H9 (cell line): ENCODE measurements around the gene PRRT1B. TPM values are rescaled to one million over a fixed set of nuclear protein-coding genes. Genes with fewer than 3 reads are reported as not detected.

Source experiments
- DNase-seq: peaks from one replicate; pipeline ENCODE4 v3.0.0-alpha.2; 2017
- H2AFZ ChIP-seq: one replicate; pipeline ENCODE4 v1.6.1; 2013; ENCODE audit warnings: mild to moderate bottlenecking, low read length, control low read depth, moderate library complexity
- H2AK5ac ChIP-seq: 2 replicates; pipeline ENCODE4 v1.6.1; 2013; ENCODE audit warnings: low read length, control low read depth, mixed read lengths; ENCODE audit not compliant: insufficient read length
- H2BK120ac ChIP-seq: one replicate; pipeline ENCODE4 v1.6.1; 2013; ENCODE audit warnings: low read depth, mild to moderate bottlenecking, low read length, control low read depth, inconsistent platforms; ENCODE audit not compliant: poor library complexity, severe bottlenecking
- H2BK12ac ChIP-seq: 2 replicates; pipeline ENCODE4 v1.6.1; 2013; ENCODE audit warnings: low read length, control low read depth, mixed read lengths, low read depth; ENCODE audit not compliant: insufficient read length
- H2BK15ac ChIP-seq: 2 replicates; pipeline ENCODE4 v1.6.1; 2013; ENCODE audit warnings: low read depth, low read length, control low read depth
- H2BK20ac ChIP-seq: one replicate; pipeline ENCODE4 v1.6.1; 2013; ENCODE audit warnings: low read depth, mild to moderate bottlenecking, low read length, control low read depth, inconsistent platforms; ENCODE audit not compliant: poor library complexity, severe bottlenecking
- H2BK5ac ChIP-seq: 2 replicates; pipeline ENCODE4 v1.6.1; 2013; ENCODE audit warnings: low read length, control low read depth, mixed read lengths; ENCODE audit not compliant: insufficient read length
- H3K14ac ChIP-seq: 2 replicates; pipeline ENCODE4 v1.6.1; 2013; ENCODE audit warnings: low read length, control low read depth; ENCODE audit not compliant: insufficient read depth
- H3K18ac ChIP-seq: 2 replicates; pipeline ENCODE4 v1.6.1; 2013; ENCODE audit warnings: low read depth, mild to moderate bottlenecking, mixed read lengths, low read length, control low read depth; ENCODE audit not compliant: insufficient read length
- H3K23ac ChIP-seq: 2 replicates; pipeline ENCODE4 v1.6.1; 2013; ENCODE audit warnings: low read length, control low read depth, mixed read lengths, low read depth; ENCODE audit not compliant: insufficient read length
- H3K23me2 ChIP-seq: 2 replicates; pipeline ENCODE4 v1.6.1; 2013; ENCODE audit warnings: low read depth, mild to moderate bottlenecking, mixed read lengths, low read length, control low read depth; ENCODE audit not compliant: insufficient read length, poor library complexity, severe bottlenecking
- H3K27ac ChIP-seq: 2 replicates; pipeline ENCODE4 v1.5.1; 2013; ENCODE audit warnings: low read length, control low read depth, mixed read lengths, low read depth; ENCODE audit not compliant: insufficient read length
- H3K27me3 ChIP-seq: 2 replicates; pipeline ENCODE4 v1.6.1; 2013; ENCODE audit warnings: low read length, control low read depth, inconsistent platforms; ENCODE audit not compliant: insufficient read depth
- H3K4ac ChIP-seq: 2 replicates; pipeline ENCODE4 v1.6.1; 2013; ENCODE audit warnings: low read depth, mild to moderate bottlenecking, control low read depth, inconsistent platforms, low read length, moderate library complexity
- H3K4me1 ChIP-seq: 2 replicates; pipeline ENCODE4 v1.6.1; 2013; ENCODE audit warnings: low read length, control low read depth, inconsistent platforms; ENCODE audit not compliant: insufficient read depth
- H3K4me2 ChIP-seq: 2 replicates; pipeline ENCODE4 v1.6.1; 2013; ENCODE audit warnings: low read length, control low read depth, mixed read lengths; ENCODE audit not compliant: insufficient read length, insufficient read depth
- H3K56ac ChIP-seq: 2 replicates; pipeline ENCODE4 v1.6.1; 2013; ENCODE audit warnings: low read depth, mild to moderate bottlenecking, mixed read lengths, low read length, control low read depth; ENCODE audit not compliant: insufficient read length
- H3K79me1 ChIP-seq: 2 replicates; pipeline ENCODE4 v1.6.1; 2013; ENCODE audit warnings: low read depth, mild to moderate bottlenecking, moderate library complexity, low read length, control low read depth, inconsistent platforms; ENCODE audit not compliant: insufficient read depth, poor library complexity, severe bottlenecking
- H3K79me2 ChIP-seq: 2 replicates; pipeline ENCODE4 v1.6.1; 2013; ENCODE audit warnings: low read length, control low read depth, inconsistent platforms; ENCODE audit not compliant: insufficient read depth
- H3K9ac ChIP-seq: 2 replicates; pipeline ENCODE4 v1.6.1; 2013; ENCODE audit warnings: low read length, control low read depth, mixed read lengths; ENCODE audit not compliant: insufficient read length; ENCODE audit errors: extremely low read depth
- H3K9me3 ChIP-seq: one replicate; pipeline ENCODE4 v1.6.1; 2013; ENCODE audit warnings: low read depth, low read length, inconsistent platforms; ENCODE audit not compliant: control insufficient read depth
- H3T11ph ChIP-seq: one replicate; pipeline ENCODE4 v1.6.1; 2013; ENCODE audit warnings: mild to moderate bottlenecking, low read length, control low read depth, inconsistent platforms
- H4K20me1 ChIP-seq: one replicate; pipeline ENCODE4 v1.6.1; 2013; ENCODE audit not compliant: control insufficient read depth, insufficient read length, insufficient read depth
- H4K5ac ChIP-seq: 2 replicates; pipeline ENCODE4 v1.6.1; 2013; ENCODE audit warnings: low read depth, mild to moderate bottlenecking, mixed read lengths, low read length, control low read depth; ENCODE audit not compliant: insufficient read length
- H4K8ac ChIP-seq: replicated peaks from 2 replicates; pipeline ENCODE4 v1.6.1; 2013; ENCODE audit warnings: low read length, control low read depth, mixed read lengths, low read depth; ENCODE audit not compliant: insufficient read length
- H4K91ac ChIP-seq: 2 replicates; pipeline ENCODE4 v1.6.1; 2013; ENCODE audit warnings: low read depth, mild to moderate bottlenecking, moderate library complexity, mixed read lengths, low read length, control low read depth; ENCODE audit not compliant: insufficient read length
- H3K27ac Mint-ChIP-seq, 3 experiments: 2 replicates in 2 of 3; 3 replicates in 1 of 3; pipeline ENCODE4 v1.8.0; 2020 to 2021; ENCODE audit warnings: mixed read lengths in 3 of 3, mild to moderate bottlenecking in 1 of 3, moderate library complexity in 1 of 3
- H3K27me3 Mint-ChIP-seq: 2 replicates; pipeline ENCODE4 v1.8.0; 2021; ENCODE audit warnings: low read depth, mild to moderate bottlenecking, moderate library complexity, mixed read lengths
- H3K36me3 Mint-ChIP-seq, 3 experiments: 2 replicates in 2 of 3; 3 replicates in 1 of 3; pipeline ENCODE4 v1.8.0; 2020 to 2021; ENCODE audit warnings: low read depth in 3 of 3, mixed read lengths in 3 of 3; ENCODE audit not compliant: insufficient read depth in 1 of 3
- H3K4me1 Mint-ChIP-seq, 2 experiments: 2 replicates each; pipeline ENCODE4 v1.8.0; 2020; ENCODE audit warnings: mixed read lengths in 2 of 2
- H3K4me3 Mint-ChIP-seq, 2 experiments: 2 replicates in 1 of 2; 3 replicates in 1 of 2; pipeline ENCODE4 v1.8.0; 2020 to 2021; ENCODE audit warnings: mild to moderate bottlenecking in 2 of 2, mixed read lengths in 2 of 2, moderate library complexity in 1 of 2
- H3K9me3 Mint-ChIP-seq, 2 experiments: 2 replicates in 1 of 2; 3 replicates in 1 of 2; pipeline ENCODE4 v1.8.0; 2020; ENCODE audit warnings: mild to moderate bottlenecking in 2 of 2, mixed read lengths in 2 of 2, moderate library complexity in 1 of 2
- WGBS: extraction: QIAGEN DNeasy Blood & Tissue Kit; methylation state at CpG from one replicate; pipeline ENCODE4 v1.1.7; 2013; ENCODE audit warnings: missing lambda C conversion rate, low lambda C conversion rate, mixed read lengths; ENCODE audit not compliant: insufficient read length; ENCODE audit errors: extremely low coverage; 5-methylcytosine and 5-hydroxymethylcytosine counted together
- total RNA-seq: library from RNA; stranded (reverse); gene quantifications from 2 replicates; pipeline ENCODE4 v1.2.1, GENCODE V29; 2021
- TF ChIP-seq, protein P1 (sequence below): fragments of 200-600 bp; sonication (generic); conservative IDR thresholded peaks from 3 replicates; pipeline ENCODE4 v1.8.0; 2021; ENCODE audit warnings: antibody characterized with exemption, mild to moderate bottlenecking

Gene PRRT1B
- total RNA-seq, 1 experiment from 2014 or later, result 1.0 TPM

DNA sequence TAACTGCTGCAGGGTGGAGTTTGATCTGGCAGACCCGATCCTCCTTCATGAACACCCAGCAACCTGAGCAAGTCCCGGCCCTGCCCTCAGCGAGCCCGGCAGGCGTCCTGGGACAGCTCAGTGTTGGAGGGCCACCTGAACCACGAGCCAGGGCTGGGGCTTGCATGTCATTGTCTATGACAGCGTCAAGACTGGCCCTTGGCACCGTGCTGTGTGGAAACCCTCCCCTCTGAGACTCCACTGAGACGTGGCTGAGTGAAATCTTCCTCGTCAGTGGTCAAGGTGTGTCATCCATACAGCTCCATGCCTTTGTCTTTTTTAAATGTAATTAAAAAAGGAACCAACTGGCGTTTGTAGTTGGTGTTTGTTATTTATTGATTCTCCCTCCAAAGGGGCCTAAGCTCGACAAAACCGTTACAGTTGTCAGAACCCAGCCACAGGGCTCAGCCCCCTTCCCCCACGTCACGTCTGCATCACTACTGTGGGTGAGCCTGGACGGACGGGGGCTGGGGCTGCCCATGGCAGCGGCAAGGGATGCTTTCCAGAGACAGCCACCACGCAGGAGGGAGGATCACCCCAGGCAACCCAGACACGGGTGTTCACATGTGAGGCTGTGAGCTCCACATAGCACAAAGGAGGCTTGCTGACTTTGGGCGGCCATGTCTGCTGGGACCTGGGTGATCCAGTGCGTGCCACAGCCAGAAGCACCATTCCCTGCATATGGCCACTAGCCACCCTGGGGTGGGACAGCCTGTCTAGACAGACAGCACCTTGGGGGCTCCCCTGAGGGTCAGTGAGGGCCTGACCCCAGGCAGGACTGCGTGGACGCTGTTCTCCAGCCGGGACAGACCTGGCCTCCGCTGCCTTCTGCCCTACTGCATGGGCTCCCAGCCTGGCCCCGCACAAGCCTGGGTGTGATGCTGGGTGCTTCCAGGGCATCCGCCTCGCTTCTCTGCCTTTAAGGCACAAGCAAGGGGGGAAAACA lies 21.6 kb upstream of the PRRT1B start:
- Histone ChIP-seq H3K18ac (no peak overlapping the region), H2BK15ac (no peak overlapping the region), H2BK20ac (no peak overlapping the region), H2AFZ (no peak overlapping the region), H4K20me1 (no peaks in the 10 kb centered on the region), H3K4ac (no peak overlapping the region), H3K79me1 (no peaks in the 10 kb centered on the region), H3K79me2 (no peaks in the 10 kb centered on the region), H3K23me2 (no peaks in the 10 kb centered on the region), H2BK5ac (no peak overlapping the region), H4K8ac (no peak overlapping the region), H3K27me3 (no peaks in the 10 kb centered on the region), H3K9ac (no peak overlapping the region), H3K4me2 (no peak overlapping the region), H3K23ac (no peak overlapping the region), H4K5ac (no peak overlapping the region), H3T11ph (no peak overlapping the region), H3K56ac (no peak overlapping the region), H3K14ac (no peak overlapping the region), H3K27ac (no peak overlapping the region), H4K91ac (no peak overlapping the region), H2AK5ac (no peak overlapping the region), H3K9me3 (no peaks in the 10 kb centered on the region), H2BK12ac (no peak overlapping the region), H2BK120ac (no peak overlapping the region), H3K4me1 (no peaks in the 10 kb centered on the region)
- Mint-ChIP-seq H3K9me3 (no peaks in the 10 kb centered on the region), H3K27ac (peak overlapping the region in 1 of 3 experiments; percentile 76; a peak in 4 of 7 replicates), H3K4me3 (no peak overlapping the region), H3K27me3 (no peaks in the 10 kb centered on the region), H3K4me1 (no peaks in the 10 kb centered on the region), H3K36me3 (peaks cover 40 to 91% (median 82%) of the 10 kb centered on the region in 3 experiments; a peak in 6 of 7 replicates)
- no peak for DNase-seq
- WGBS, result no CpG with 5 or more reads among the region's 29 CpGs
- TF ChIP-seq, protein P1, sequence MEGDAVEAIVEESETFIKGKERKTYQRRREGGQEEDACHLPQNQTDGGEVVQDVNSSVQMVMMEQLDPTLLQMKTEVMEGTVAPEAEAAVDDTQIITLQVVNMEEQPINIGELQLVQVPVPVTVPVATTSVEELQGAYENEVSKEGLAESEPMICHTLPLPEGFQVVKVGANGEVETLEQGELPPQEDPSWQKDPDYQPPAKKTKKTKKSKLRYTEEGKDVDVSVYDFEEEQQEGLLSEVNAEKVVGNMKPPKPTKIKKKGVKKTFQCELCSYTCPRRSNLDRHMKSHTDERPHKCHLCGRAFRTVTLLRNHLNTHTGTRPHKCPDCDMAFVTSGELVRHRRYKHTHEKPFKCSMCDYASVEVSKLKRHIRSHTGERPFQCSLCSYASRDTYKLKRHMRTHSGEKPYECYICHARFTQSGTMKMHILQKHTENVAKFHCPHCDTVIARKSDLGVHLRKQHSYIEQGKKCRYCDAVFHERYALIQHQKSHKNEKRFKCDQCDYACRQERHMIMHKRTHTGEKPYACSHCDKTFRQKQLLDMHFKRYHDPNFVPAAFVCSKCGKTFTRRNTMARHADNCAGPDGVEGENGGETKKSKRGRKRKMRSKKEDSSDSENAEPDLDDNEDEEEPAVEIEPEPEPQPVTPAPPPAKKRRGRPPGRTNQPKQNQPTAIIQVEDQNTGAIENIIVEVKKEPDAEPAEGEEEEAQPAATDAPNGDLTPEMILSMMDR, result no peak
